IPS-18a (cell line): Measurements from ENCODE around the gene TOMM70.
"Not testable (repeated sequence)": the region's sequence is repeated elsewhere in the genome, so short reads cannot be mapped to it uniquely, and the experiment has no call there.

ENCODE experiments used
- H3K27ac ChIP-seq: one replicate; pipeline ENCODE4 v1.5.1; 2013; ENCODE audit warnings: low read length
- H3K27me3 ChIP-seq: one replicate; pipeline ENCODE4 v1.6.1; 2013; ENCODE audit warnings: mild to moderate bottlenecking, low read length; ENCODE audit not compliant: control insufficient read depth, insufficient read depth
- H3K36me3 ChIP-seq: one replicate; pipeline ENCODE4 v1.6.1; 2013; ENCODE audit warnings: low read depth, low read length; ENCODE audit not compliant: control insufficient read depth
- H3K4me1 ChIP-seq: one replicate; pipeline ENCODE4 v1.6.1; 2013; ENCODE audit warnings: low read depth, low read length; ENCODE audit not compliant: control insufficient read depth
- H3K4me3 ChIP-seq: one replicate; pipeline ENCODE4 v1.5.1; 2013; ENCODE audit warnings: low read length
- H3K9ac ChIP-seq: one replicate; pipeline ENCODE4 v1.6.1; 2013; ENCODE audit warnings: mild to moderate bottlenecking, low read length, moderate library complexity
- H3K9me3 ChIP-seq: one replicate; pipeline ENCODE4 v1.6.1; 2013; ENCODE audit warnings: low read depth, low read length; ENCODE audit not compliant: control insufficient read depth

Gene TOMM70

DNA sequence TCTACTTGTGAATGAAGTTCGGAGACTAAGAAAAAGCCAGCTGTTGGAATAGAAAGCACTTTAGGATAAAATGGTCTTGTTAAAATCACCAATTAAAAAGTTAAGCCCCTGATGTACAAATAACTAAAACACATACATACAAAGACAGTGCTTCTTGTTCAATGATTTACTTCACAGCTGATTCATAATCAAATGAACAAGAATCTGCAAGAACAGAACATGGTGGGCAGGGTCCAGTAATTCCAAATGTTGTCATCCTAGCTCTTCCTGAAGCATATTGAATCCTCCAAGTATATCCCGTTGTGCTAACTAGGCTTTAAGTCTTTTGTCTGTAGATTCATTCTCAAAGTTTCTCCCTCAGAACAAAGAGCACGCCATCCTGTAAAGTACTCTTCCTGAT, 41.9 kb downstream of the TOMM70 start:
- H3K27ac ChIP-seq = no peak overlapping the region
- H3K9ac ChIP-seq = no peak overlapping the region
- H3K36me3 ChIP-seq = peaks cover 14% of the 10 kb centered on the region
- H3K9me3 ChIP-seq = no peaks in the 10 kb centered on the region
- no peaks in the 10 kb centered on the region for H3K4me1 ChIP-seq
- no peak overlapping the region for H3K4me3 ChIP-seq
- H3K27me3 ChIP-seq = no peaks in the 10 kb centered on the region

DNA sequence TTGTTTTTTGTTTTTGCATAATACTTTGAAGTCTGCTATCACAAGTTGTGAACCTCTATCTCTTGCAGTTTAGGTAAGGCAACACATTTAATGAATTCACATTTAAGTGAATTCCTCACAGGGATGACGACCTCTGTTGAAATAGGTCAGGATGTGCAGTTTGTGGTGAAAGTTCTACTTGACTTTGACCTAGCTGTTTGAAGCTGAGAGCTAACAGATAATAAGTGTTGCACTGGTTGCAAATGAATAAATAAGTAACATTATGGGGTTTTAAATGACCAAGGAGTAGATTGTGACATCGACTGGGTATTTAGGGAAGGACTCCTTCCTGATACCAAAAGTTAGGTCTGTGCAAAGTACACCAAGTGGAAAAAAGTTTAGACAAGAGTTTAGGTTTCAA, 42.5 kb downstream of the TOMM70 start:
- no peak overlapping the region for H3K4me3 ChIP-seq
- H3K9me3 ChIP-seq = no peaks in the 10 kb centered on the region
- H3K4me1 ChIP-seq = no peaks in the 10 kb centered on the region
- H3K27me3 ChIP-seq = no peaks in the 10 kb centered on the region
- H3K36me3 ChIP-seq = peaks cover 8% of the 10 kb centered on the region
- H3K9ac ChIP-seq = no peak overlapping the region
- no peak overlapping the region for H3K27ac ChIP-seq

DNA sequence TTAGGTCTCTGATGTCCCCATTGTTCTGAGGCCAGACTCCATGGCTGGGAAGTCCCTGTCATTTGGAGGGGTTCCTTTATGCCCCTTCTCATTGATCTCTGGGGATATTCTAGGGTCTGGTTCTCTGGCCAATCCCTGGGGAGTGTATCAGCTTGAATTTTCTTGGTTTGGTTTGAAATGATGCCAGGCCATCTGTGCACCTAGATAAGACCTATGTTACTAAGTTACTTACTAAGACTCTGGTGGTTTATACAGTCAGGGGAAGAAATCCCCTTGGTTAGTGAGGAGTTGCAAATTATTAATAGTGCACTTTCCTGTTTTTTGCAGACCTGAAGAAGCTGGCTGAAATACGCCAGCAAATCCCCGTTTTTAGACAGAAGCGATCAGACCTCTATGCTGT, 46.0 kb downstream of the TOMM70 start:
- no peaks in the 10 kb centered on the region for H3K9me3 ChIP-seq
- H3K4me1 ChIP-seq = no peaks in the 10 kb centered on the region
- H3K27me3 ChIP-seq = no peaks in the 10 kb centered on the region
- H3K36me3 ChIP-seq = peaks cover 16% of the 10 kb centered on the region
- no peak overlapping the region for H3K9ac ChIP-seq
- H3K4me3 ChIP-seq = no peak overlapping the region
- H3K27ac ChIP-seq = no peak overlapping the region

GRCh38 chr3:100352296-100353231, 48.3 kb downstream of the TOMM70 start:
- peaks cover 16% of the 10 kb centered on the region for H3K36me3 ChIP-seq

DNA sequence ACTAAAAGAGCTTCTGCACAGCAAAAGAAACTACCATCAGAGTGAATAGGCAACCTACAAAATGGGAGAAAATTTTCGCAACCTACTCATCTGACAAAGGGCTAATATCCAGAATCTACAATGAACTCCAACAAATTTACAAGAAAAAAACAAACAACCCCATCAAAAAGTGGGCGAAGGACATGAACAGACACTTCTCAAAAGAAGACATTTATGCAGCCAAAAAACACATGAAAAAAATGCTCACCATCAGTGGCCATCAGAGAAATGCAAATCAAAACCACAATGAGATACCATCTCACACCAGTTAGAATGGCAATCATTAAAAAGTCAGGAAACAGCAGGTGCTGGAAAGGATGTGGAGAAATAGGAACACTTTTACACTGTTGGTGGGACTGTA, 49.1 kb downstream of the TOMM70 start:
- not testable (repeated sequence) for H3K9me3 ChIP-seq, H3K27me3 ChIP-seq, H3K27ac ChIP-seq, H3K4me1 ChIP-seq, H3K9ac ChIP-seq, H3K4me3 ChIP-seq
- H3K36me3 ChIP-seq = peaks cover 16% of the 10 kb centered on the region

More at GRCh38 chr3:100352296-100353231, 48.3 kb downstream of the TOMM70 start:
- H3K4me1 ChIP-seq = no peaks in the 10 kb centered on the region
- no peaks in the 10 kb centered on the region for H3K9me3 ChIP-seq
- no peaks in the 10 kb centered on the region for H3K27me3 ChIP-seq
- no peak overlapping the region for H3K27ac ChIP-seq
- H3K4me3 ChIP-seq = no peak overlapping the region
- no peak overlapping the region for H3K9ac ChIP-seq

GRCh38 chr3:100348727-100349126, 52.2 kb downstream of the TOMM70 start:
- Histone ChIP-seq H3K9ac (no peak overlapping the region), H3K27ac (no peak overlapping the region), H3K9me3 (no peaks in the 10 kb centered on the region), H3K4me1 (no peaks in the 10 kb centered on the region), H3K4me3 (no peak overlapping the region), H3K36me3 (peaks cover 16% of the 10 kb centered on the region), H3K27me3 (no peaks in the 10 kb centered on the region)

DNA sequence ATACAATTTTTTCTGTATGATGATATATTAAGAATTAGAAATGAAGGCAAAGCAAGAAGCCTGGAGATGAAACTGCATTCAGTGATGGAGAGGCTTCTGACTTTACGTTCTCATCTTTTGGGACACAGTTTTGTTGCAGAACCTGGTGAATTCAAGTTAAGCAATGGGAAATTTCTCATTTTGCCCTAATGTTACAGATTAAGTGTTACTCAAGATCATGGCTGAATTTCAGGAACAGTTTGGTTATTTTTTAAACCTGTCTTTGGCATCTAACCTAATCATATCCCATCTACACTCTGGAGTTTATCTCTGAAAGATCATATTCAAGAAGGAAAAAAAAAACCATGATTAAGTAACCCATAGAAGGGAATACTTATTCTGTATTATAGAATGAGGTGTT, 60.4 kb downstream of the TOMM70 start:
- H3K9me3 ChIP-seq = no peaks in the 10 kb centered on the region
- H3K4me3 ChIP-seq = no peak overlapping the region
- no peaks in the 10 kb centered on the region for H3K4me1 ChIP-seq
- H3K27ac ChIP-seq = no peak overlapping the region
- no peak overlapping the region for H3K9ac ChIP-seq
- peaks cover 7% of the 10 kb centered on the region for H3K36me3 ChIP-seq
- H3K27me3 ChIP-seq = no peaks in the 10 kb centered on the region

DNA sequence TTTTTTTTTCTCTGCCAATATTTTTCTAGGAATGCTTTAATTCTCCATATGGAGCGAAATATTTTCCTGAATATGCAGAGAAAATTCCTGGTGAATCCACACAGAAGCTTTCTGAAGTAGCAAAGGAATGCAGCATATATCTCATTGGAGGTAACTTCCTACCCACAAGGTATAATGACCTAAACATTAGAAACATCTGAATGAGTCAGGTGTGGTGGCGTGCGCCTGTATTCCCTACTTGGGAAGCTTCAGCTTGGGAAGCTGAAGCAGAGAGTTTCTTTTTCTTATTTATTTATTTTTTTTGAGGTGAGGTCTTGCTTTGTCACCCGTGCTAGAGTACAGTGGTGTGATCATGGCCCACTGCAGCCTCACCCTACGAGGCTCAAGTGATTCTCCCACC, 61.1 kb downstream of the TOMM70 start:
- H3K4me3 ChIP-seq = no peak overlapping the region
- peaks cover 5% of the 10 kb centered on the region for H3K4me1 ChIP-seq
- H3K9ac ChIP-seq = no peak overlapping the region
- peaks cover 7% of the 10 kb centered on the region for H3K36me3 ChIP-seq
- H3K27me3 ChIP-seq = no peaks in the 10 kb centered on the region
- H3K27ac ChIP-seq = no peak overlapping the region
- no peaks in the 10 kb centered on the region for H3K9me3 ChIP-seq

DNA sequence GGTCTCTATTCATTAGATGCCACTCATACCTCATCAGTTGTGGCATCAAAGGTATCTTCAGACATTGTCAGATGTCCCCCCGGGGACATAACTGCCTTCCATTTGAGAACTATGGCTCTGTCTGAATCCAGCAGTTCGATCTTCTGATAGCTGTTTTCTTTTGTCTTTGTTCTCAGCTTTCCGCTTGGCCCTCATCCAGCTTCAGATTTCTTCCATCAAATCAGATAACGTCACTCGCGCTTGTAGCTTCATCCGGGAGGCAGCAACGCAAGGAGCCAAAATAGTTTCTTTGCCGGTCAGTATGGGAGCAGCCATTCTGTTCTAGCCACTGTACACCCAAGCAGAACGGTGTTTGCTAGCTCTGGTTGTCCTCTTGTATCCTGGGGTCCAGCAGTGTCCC, 62.0 kb downstream of the TOMM70 start:
- H3K9ac ChIP-seq = no peak overlapping the region
- peaks cover 5% of the 10 kb centered on the region for H3K4me1 ChIP-seq
- peaks cover 5% of the 10 kb centered on the region for H3K27me3 ChIP-seq
- peaks cover 7% of the 10 kb centered on the region for H3K36me3 ChIP-seq
- no peaks in the 10 kb centered on the region for H3K9me3 ChIP-seq
- H3K4me3 ChIP-seq = no peak overlapping the region
- H3K27ac ChIP-seq = no peak overlapping the region

DNA sequence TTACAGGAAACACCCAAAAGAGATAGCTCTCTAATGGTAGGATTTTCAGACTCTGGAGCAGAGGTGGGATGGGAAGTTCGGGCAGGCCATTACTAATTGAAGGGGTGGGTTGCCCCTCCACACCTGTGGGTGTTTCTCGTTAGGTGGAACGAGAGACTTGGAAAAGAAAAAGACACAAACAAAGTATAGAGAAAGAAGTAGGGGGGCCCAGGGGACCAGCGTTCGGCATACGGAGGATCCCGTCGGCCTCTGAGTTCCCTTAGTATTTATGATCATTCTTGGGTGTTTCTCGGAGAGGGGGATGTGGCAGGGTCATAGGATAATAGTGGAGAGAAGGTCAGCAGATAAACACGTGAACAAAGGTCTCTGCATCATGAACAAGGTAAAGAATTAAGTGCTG, 64.7 kb downstream of the TOMM70 start:
- not testable (repeated sequence) for H3K4me3 ChIP-seq, H3K9me3 ChIP-seq, H3K4me1 ChIP-seq, H3K9ac ChIP-seq, H3K27ac ChIP-seq, H3K36me3 ChIP-seq
- peaks cover 15% of the 10 kb centered on the region for H3K27me3 ChIP-seq

GRCh38 chr3:100335434-100335833, 65.5 kb downstream of the TOMM70 start:
- Histone ChIP-seq H3K4me1 (peaks cover 5% of the 10 kb centered on the region), H3K4me3 (peak overlapping the region; percentile 81), H3K9me3 (no peaks in the 10 kb centered on the region), H3K9ac (peak overlapping the region; percentile 81), H3K27me3 (peaks cover 15% of the 10 kb centered on the region), H3K36me3 (no peaks in the 10 kb centered on the region), H3K27ac (no peak overlapping the region)
